Neural cell (in vitro differentiated cells): Measurements from ENCODE around the gene UNC119B.

Experiments used
- CTCF ChIP-seq: fragments of 450-650 bp; IDR thresholded peaks from 2 replicates; pipeline ENCODE4 v1.5.1; 2014; ENCODE audit warnings: antibody characterized with exemption, mild to moderate bottlenecking, moderate library complexity; ENCODE audit not compliant: poor library complexity, severe bottlenecking
- EP300 ChIP-seq: fragments of 450-650 bp; conservative IDR thresholded peaks from 2 replicates; pipeline ENCODE4 v1.6.1; 2014; ENCODE audit warnings: antibody characterized with exemption, mild to moderate bottlenecking, moderate library complexity; ENCODE audit not compliant: poor library complexity, severe bottlenecking
- EZH2 ChIP-seq: fragments of 200-600, 300-800 bp; shearing (Covaris generic), sonication (generic); IDR thresholded peaks from 2 replicates; pipeline ENCODE4 v1.6.1; 2014; ENCODE audit warnings: antibody characterized with exemption, low read length, borderline replicate concordance, mild to moderate bottlenecking; ENCODE audit not compliant: insufficient read depth, poor library complexity, severe bottlenecking
- MXI1 ChIP-seq: fragments of 450-650 bp; conservative IDR thresholded peaks from 2 replicates; pipeline ENCODE4 v1.6.1; 2014; ENCODE audit warnings: antibody characterized with exemption, mild to moderate bottlenecking; ENCODE audit not compliant: poor library complexity, severe bottlenecking
- POLR2AphosphoS5 ChIP-seq: IDR thresholded peaks from 2 replicates; pipeline ENCODE4 v1.6.1; 2012
- RAD21 ChIP-seq: fragments of 450-650 bp; conservative IDR thresholded peaks from 2 replicates; pipeline ENCODE4 v1.6.1; 2014; ENCODE audit warnings: antibody characterized with exemption, mild to moderate bottlenecking, moderate library complexity
- REST ChIP-seq: IDR thresholded peaks from 2 replicates; pipeline ENCODE4 v1.6.1; 2012; ENCODE audit warnings: borderline replicate concordance
- SMC3 ChIP-seq: fragments of 450-650 bp; conservative IDR thresholded peaks from 2 replicates; pipeline ENCODE4 v1.6.1; 2014; ENCODE audit warnings: antibody characterized with exemption, mild to moderate bottlenecking, moderate library complexity; ENCODE audit not compliant: poor library complexity
- TAF1 ChIP-seq: IDR thresholded peaks from 2 replicates; pipeline ENCODE4 v1.6.1; 2012; ENCODE audit warnings: low read depth

- TF ChIP-seq CTCF (no peak), SMC3 (no peak), TAF1 (no peak), POLR2AphosphoS5 (no peak), REST (no peak), EP300 (no peak), RAD21 (no peak), EZH2 (no peak), MXI1 (no peak)
These were observed 26.4 kb downstream of the UNC119B start for GRCh38 chr12:120736404-120737331.
